ENCODE results near the gene GJC1. TPM values are rescaled to one million over a fixed set of nuclear protein-coding genes. Genes with fewer than 3 reads are reported as not detected.

Gene GJC1
- total RNA-seq = 10.2 and 15.7 TPM in 2 replicates

DNA sequence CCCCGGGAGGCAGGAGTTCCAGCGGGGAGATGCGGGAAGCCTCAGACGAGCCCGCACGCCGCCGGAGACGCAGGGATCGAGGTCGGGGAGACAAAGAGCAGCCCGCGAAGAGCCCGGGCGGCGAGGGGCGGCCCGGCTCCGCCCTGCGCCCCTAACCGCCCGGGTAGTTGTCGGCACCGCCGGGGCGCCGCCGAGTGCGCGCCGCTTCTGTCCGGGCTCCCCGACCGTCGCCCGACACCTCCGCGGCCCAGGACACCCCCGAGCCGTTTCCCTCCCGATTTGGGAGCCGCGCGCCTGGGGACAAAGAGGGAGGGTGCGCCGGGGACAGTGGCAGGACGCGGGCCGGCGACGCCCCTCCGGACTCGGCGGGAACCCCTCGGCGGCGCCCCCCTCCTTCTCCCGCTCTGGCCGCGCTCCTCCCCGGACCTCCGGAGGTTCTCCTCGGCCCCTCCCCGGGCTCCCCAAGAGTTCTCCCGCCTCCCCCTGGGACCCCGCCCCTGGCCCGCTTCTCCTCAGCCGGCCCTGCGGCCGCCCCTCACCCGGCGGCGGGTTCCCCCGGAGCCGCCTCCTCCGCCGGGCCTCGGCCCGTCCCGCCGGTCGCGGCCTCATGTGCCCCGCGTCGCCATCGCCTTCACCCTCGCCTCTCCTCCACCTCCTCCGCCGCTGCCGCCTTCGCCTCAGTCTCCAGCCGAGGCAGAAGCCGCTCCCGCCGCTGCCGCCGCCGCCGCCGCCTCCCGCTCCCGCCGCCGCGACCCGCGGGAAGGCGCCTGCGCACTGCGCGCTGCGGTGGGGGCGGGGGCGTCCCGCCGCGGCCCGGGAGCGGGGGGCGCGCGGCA lies at the start of gene GJC1:
TSS of gene GJC1 (minus strand) at position 765 of the 836 bp plus-strand sequence. CDS start 24,470 bp downstream, outside the sequence.

DNA sequence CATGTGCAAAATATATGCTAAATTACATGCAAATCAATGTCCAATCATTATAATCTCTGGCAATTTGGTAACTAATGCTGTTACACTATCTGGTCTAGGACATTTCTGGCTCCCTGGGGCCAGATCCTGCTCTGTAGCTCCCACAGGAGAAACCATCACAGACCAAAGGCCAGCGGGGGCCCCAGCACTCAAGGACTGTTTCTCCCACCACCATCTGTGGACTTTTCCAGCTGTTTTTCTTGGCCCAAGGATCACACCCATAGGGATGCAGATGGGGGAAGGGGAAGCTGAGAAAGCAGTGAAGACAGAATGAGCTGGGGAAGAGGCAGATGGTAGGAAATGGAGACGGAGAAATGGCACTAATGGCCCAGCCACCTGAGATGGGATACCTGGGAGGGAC lies 17.5 kb upstream of the GJC1 start, which contains the start of gene HIGD1B:
TSS of gene HIGD1B (plus strand) at position 298 of the 400 bp plus-strand sequence. CDS start 270 bp downstream, outside the sequence.

DNA sequence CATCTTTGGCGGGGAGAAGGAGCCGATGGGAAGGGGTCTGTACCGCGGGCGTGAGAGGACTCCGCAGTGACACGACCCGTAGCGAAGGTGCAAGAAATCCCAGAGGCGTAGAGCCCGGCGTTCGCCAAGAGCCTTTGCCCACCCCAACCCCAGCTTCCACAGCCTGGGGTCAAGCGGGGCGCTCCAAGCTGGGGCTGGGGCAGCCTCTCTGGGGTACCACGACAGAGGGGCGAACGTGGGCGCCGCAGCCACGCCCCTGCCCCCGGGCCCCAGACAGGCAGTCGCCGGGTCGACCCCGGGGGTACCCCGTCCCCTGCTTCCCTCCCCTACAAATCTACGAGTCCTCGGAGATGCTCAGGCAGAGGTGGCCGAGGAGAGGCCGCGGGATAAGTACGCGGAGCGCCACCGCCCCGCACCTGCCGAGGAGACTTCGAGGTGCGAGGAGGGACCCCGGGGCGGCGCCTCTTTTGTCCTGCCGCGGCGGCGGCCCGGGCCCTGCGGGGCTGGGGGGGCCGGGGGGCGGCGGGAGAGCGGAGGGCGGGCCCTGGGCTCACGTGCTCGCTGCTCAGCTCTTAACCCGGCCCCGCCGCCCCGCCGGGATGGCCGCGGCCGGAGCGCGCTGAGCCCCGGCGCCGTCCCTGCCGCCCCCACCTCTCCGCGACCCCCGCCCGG lies 71.5 kb downstream of the GJC1 start, which contains the start of gene ADAM11:
TSS of gene ADAM11 (plus strand) at position 575 of the 672 bp plus-strand sequence. CDS start 212 bp downstream, outside the sequence.

Other genes with a start within 250 kb of the GJC1 start
- gene MEIOC, start 173.8 kb downstream of the GJC1 start, total RNA-seq = 0.07 TPM in 1 of 2 replicates, not detected in the other
- gene CCDC43, start 140.5 kb downstream of the GJC1 start, total RNA-seq = 49.9 and 51.9 TPM in 2 replicates
- gene DBF4B, start 121.6 kb downstream of the GJC1 start, total RNA-seq = 9.2 and 14.9 TPM in 2 replicates
- 0.13 and 0.22 TPM in 2 replicates for gene ADAM11, start 71.3 kb downstream of the GJC1 start, total RNA-seq
- gene HIGD1B, start 17.6 kb upstream of the GJC1 start, total RNA-seq = not detected in 2 replicates
- gene EFTUD2, start 69.2 kb upstream of the GJC1 start, total RNA-seq = 201 and 220 TPM in 2 replicates
- 0.14 and 0.27 TPM in 2 replicates for gene GFAP, start 85.2 kb upstream of the GJC1 start, total RNA-seq
- gene KIF18B, start 117.5 kb upstream of the GJC1 start, total RNA-seq = 12.0 and 22.3 TPM in 2 replicates
- gene C1QL1, start 138.0 kb upstream of the GJC1 start, total RNA-seq = 0.13 TPM in 1 of 2 replicates, not detected in the other
- gene DCAKD, start 221.3 kb upstream of the GJC1 start, total RNA-seq = 29.0 and 29.1 TPM in 2 replicates
- 75.4 and 84.6 TPM in 2 replicates for gene NMT1, start 231.0 kb upstream of the GJC1 start, total RNA-seq